ENCODE measurements around the gene NF1. TPM values are rescaled to one million over a fixed set of nuclear protein-coding genes. Genes with fewer than 3 reads are reported as not detected.
A peak's percentile ranks its signal among the peaks of the same experiment; 100 is the strongest.

The NF1 gene
- total RNA-seq, 4 donors from 2014 or later: 40.9 to 158 (median 113) TPM

DNA sequence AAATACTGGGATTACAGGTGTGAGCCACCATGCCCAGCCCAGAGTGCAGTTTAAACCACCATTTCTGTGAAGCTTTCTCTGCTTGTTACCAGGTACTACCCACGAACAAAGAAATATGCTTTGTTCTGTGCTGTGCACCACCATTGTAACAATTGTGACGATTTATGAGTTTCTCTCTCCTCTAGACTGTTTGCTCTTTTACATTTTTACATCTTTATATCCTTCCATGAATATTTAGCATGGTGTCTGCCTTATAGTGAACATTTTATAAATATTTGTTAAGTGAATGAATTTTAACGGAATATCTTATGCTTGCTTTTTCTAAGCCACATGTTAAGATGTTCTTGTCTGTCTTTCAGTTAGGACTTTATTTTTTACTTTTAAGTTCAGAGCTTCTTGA lies 141.9 kb downstream of the NF1 start:
- DNase-seq: no peak
- Histone ChIP-seq H3K9me3 (no peaks in the 10 kb centered on the region), H3K36me3 (no peaks in the 10 kb centered on the region), H3K4me3 (no peak overlapping the region), H3K27ac (no peak overlapping the region), H3K27me3 (no peaks in the 10 kb centered on the region), H3K4me1 (no peaks in the 10 kb centered on the region)
- no peak for TF ChIP-seq POLR2A (IDR thresholded peaks at IDR 0.05)
- TF ChIP-seq, protein P1, sequence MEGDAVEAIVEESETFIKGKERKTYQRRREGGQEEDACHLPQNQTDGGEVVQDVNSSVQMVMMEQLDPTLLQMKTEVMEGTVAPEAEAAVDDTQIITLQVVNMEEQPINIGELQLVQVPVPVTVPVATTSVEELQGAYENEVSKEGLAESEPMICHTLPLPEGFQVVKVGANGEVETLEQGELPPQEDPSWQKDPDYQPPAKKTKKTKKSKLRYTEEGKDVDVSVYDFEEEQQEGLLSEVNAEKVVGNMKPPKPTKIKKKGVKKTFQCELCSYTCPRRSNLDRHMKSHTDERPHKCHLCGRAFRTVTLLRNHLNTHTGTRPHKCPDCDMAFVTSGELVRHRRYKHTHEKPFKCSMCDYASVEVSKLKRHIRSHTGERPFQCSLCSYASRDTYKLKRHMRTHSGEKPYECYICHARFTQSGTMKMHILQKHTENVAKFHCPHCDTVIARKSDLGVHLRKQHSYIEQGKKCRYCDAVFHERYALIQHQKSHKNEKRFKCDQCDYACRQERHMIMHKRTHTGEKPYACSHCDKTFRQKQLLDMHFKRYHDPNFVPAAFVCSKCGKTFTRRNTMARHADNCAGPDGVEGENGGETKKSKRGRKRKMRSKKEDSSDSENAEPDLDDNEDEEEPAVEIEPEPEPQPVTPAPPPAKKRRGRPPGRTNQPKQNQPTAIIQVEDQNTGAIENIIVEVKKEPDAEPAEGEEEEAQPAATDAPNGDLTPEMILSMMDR (IDR thresholded peaks at IDR 0.05): no peak
- intact Hi-C loops (cut with DNase I; ENCODE audit: low total_unique reads): no loop called here

DNA sequence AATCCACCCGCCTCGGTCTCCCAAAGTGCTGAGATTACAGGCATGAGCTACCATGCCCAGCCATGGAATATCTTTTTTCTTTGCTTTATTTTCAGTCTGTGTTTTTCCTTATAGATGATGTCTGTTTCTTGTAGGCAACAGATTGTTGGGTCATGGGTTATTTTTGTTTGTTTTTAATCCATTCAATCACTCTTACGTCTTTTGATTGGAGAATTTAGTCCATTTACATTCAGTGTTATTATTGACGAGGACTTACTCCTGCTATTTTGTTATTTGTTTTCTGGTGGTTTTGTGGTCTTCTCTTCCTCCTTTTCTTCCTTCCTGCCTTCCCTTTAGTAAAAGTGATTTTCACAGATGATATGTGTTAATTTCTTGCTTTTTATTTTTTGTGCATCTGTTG lies 146.3 kb downstream of the NF1 start:
- TF ChIP-seq, protein P1 (IDR thresholded peaks at IDR 0.05): no peak
- TF ChIP-seq POLR2A (IDR thresholded peaks at IDR 0.05): no peak
- no peaks in the 10 kb centered on the region for H3K4me1 ChIP-seq
- intact Hi-C loops (cut with DNase I; ENCODE audit: low total_unique reads): no loop called here
- no peaks in the 10 kb centered on the region for H3K27me3 ChIP-seq
- H3K9me3 ChIP-seq: no peaks in the 10 kb centered on the region
- H3K27ac ChIP-seq: no peak overlapping the region
- no peaks in the 10 kb centered on the region for H3K36me3 ChIP-seq
- DNase-seq: no peak
- H3K4me3 ChIP-seq: no peak overlapping the region

DNA sequence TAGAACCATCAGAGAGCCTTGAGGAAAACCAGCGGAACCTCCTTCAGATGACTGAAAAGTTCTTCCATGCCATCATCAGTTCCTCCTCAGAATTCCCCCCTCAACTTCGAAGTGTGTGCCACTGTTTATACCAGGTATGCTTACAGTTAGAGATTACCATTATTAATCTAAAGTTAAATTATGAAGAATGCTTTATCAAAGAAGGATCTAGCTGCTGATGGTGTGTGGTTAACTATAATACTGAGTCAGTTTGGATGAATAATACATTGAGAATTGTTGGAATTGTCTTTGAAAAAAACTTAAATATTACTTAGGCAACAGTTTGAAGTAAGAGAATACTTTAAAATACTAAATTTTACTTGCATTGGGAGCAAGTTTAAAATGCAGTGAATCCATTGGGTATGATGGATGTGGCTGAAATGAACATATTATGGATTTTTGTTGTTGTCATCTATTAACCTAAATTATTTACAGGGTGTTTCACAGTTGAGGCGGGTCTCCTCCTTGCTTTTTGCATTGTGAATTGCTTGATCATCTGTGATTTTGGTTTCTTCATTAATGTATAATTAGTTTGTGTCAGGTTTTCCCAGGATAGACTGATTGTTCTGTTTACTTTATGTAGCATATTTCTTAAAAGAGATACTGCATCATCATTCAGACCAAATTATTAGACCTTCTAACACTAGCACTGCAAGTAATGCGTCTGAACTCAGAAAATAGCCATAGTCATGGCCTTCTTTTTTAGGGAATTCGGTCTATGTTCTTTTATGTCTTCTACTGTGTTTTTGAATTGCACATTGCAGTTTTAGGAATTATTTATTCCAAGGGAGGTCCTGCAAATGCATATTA lies 154.4 kb downstream of the NF1 start:
- Histone ChIP-seq H3K36me3 (no peaks in the 10 kb centered on the region), H3K27ac (no peak overlapping the region), H3K4me3 (no peak overlapping the region), H3K9me3 (no peaks in the 10 kb centered on the region), H3K27me3 (no peaks in the 10 kb centered on the region), H3K4me1 (peaks cover 0 to 5% of the 10 kb centered on the region in 2 donors)
- DNase-seq: no peak
- intact Hi-C loops (cut with DNase I; ENCODE audit: low total_unique reads): no loop called here
- TF ChIP-seq, protein P1 (IDR thresholded peaks at IDR 0.05): no peak
- TF ChIP-seq POLR2A (IDR thresholded peaks at IDR 0.05): no peak

DNA sequence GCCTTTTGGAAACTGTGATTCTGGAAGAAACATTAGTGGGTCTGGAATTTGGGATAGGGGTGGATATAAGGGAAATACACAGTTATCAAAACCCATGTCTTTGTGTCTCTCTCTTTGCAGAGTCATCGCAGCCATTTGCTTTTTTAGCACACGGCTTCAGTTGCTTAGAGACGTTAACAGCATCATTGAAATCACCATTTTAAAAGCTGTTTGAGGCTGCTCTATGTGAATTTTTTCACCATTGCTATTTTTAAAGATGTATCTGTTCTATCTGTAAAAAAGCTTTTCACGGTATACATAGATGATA lies 155.0 kb downstream of the NF1 start:
- H3K36me3 ChIP-seq: no peaks in the 10 kb centered on the region
- H3K4me1 ChIP-seq: peaks cover 0 to 5% of the 10 kb centered on the region in 2 donors
- H3K27me3 ChIP-seq: no peaks in the 10 kb centered on the region
- no peak for DNase-seq
- intact Hi-C loops (cut with DNase I; ENCODE audit: low total_unique reads): no loop called here
- H3K9me3 ChIP-seq: no peaks in the 10 kb centered on the region
- H3K4me3 ChIP-seq: no peak overlapping the region
- no peak overlapping the region for H3K27ac ChIP-seq
- TF ChIP-seq, protein P1 (IDR thresholded peaks at IDR 0.05): no peak
- TF ChIP-seq POLR2A (IDR thresholded peaks at IDR 0.05): no peak

DNA sequence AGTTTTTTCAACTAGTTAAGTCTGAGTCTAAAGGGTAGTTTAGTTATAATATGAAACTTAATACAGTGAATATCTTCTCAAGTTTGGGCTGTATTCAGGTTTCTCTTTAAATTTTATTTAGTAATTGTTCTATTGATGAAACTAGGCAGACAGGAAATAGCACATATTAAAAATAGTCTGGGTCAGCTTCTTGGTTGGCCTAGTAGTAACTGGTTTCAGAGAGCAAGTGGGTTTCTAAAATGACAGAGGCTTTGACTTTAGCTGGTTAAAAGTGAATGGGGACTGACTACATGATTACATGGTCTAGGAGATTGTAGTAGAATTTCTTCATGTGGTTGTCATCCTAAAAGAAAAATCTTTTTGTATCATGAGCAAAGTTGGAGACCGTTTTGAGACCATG lies 155.5 kb downstream of the NF1 start:
- Histone ChIP-seq H3K4me1 (peaks cover 0 to 5% of the 10 kb centered on the region in 2 donors), H3K27me3 (no peaks in the 10 kb centered on the region), H3K27ac (peak overlapping the region in 1 of 2 donors; percentile 12), H3K4me3 (no peak overlapping the region), H3K36me3 (no peaks in the 10 kb centered on the region), H3K9me3 (no peaks in the 10 kb centered on the region)
- DNase-seq: no peak
- TF ChIP-seq, protein P1 (IDR thresholded peaks at IDR 0.05): no peak
- TF ChIP-seq POLR2A (IDR thresholded peaks at IDR 0.05): no peak
- intact Hi-C loops (cut with DNase I; ENCODE audit: low total_unique reads): no loop called here
